Activated CD4-positive, alpha-beta T cell treated with anti-CD3 and anti-CD28 coated beads, Interleukin-2, amount 10 ng/mL, durations not matched to agents 24 days and 14 days (primary cell): Measurements from ENCODE around the gene BOC. TPM values are rescaled to one million over a fixed set of nuclear protein-coding genes. Genes with fewer than 3 reads are reported as not detected.
A peak's percentile ranks its signal among the peaks of the same experiment; 100 is the strongest.

Source experiments
- DNase-seq: peaks from one replicate; pipeline ENCODE4 v3.0.0; 2022
- H3K27ac Mint-ChIP-seq: one replicate; pipeline ENCODE4 v1.8.0; 2022; ENCODE audit warnings: mild to moderate bottlenecking, mixed read lengths
- H3K27me3 Mint-ChIP-seq: one replicate; pipeline ENCODE4 v1.8.0; 2022; ENCODE audit warnings: mixed read lengths
- H3K36me3 Mint-ChIP-seq: one replicate; pipeline ENCODE4 v1.8.0; 2022; ENCODE audit warnings: low read depth, mild to moderate bottlenecking, mixed read lengths
- H3K4me1 Mint-ChIP-seq: one replicate; pipeline ENCODE4 v1.8.0; 2021; ENCODE audit warnings: mixed read lengths
- H3K4me3 Mint-ChIP-seq: one replicate; pipeline ENCODE4 v1.8.0; 2022; ENCODE audit warnings: mild to moderate bottlenecking, moderate library complexity, mixed read lengths
- H3K9me3 Mint-ChIP-seq: one replicate; pipeline ENCODE4 v1.8.0; 2021; ENCODE audit warnings: mixed read lengths
- intact Hi-C: fragments of 100-400 bp; cut with micrococcal nuclease; formaldehyde crosslinking; loops from one replicate; pipeline ENCODE4 v1.15.1; 2023
- total RNA-seq: library from RNA; stranded (reverse); gene quantifications from 2 replicates; pipeline ENCODE4 v1.2.3, GENCODE V29; 2022

The BOC gene
- total RNA-seq, 1 donor from 2014 or later: 1.4 TPM

DNA sequence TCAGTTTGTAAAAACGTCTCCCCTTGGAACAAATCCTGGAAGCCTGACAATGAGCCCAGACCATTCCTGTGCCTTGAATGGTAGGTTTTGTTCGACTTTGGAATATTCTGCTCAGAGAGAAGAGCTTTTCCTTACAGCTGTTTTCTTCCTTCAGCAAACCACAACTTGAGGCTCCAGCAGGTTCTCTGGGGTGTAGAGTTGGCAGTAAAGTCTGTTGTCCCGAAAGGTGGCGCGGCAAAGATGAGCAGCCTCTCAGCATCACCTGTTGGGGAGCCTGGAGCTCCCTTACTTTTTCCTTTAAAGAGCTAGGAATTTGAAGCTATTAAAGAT is 65.4 kb downstream of the BOC start:
- H3K9me3 Mint-ChIP-seq: no peaks in the 10 kb centered on the region
- H3K27me3 Mint-ChIP-seq: no peaks in the 10 kb centered on the region
- no peaks in the 10 kb centered on the region for H3K36me3 Mint-ChIP-seq
- H3K4me3 Mint-ChIP-seq: no peak overlapping the region
- DNase-seq: no peak
- intact Hi-C loops: no loop called here
- no peak overlapping the region for H3K27ac Mint-ChIP-seq
- peaks cover 7% of the 10 kb centered on the region for H3K4me1 Mint-ChIP-seq

- no peak overlapping the region for H3K4me3 Mint-ChIP-seq
- H3K4me1 Mint-ChIP-seq: peaks cover 7% of the 10 kb centered on the region
- H3K27ac Mint-ChIP-seq: no peak overlapping the region
- no peaks in the 10 kb centered on the region for H3K9me3 Mint-ChIP-seq
- intact Hi-C loops: no loop called here
- DNase-seq: no peak
- no peaks in the 10 kb centered on the region for H3K36me3 Mint-ChIP-seq
- no peaks in the 10 kb centered on the region for H3K27me3 Mint-ChIP-seq
Observed at GRCh38 chr3:113277414-113277813, 66.1 kb downstream of the BOC start.

- Mint-ChIP-seq H3K4me3 (no peak overlapping the region), H3K36me3 (no peaks in the 10 kb centered on the region), H3K27ac (no peak overlapping the region), H3K4me1 (peaks cover 7% of the 10 kb centered on the region), H3K9me3 (no peaks in the 10 kb centered on the region), H3K27me3 (no peaks in the 10 kb centered on the region)
- intact Hi-C loops: no loop called here
- no peak for DNase-seq
Observed at GRCh38 chr3:113277941-113278598, 66.7 kb downstream of the BOC start.

- H3K9me3 Mint-ChIP-seq: no peaks in the 10 kb centered on the region
- H3K27ac Mint-ChIP-seq: no peak overlapping the region
- no peaks in the 10 kb centered on the region for H3K27me3 Mint-ChIP-seq
- H3K4me1 Mint-ChIP-seq: peaks cover 7% of the 10 kb centered on the region
- H3K4me3 Mint-ChIP-seq: no peak overlapping the region
- H3K36me3 Mint-ChIP-seq: no peaks in the 10 kb centered on the region
- no peak for DNase-seq
- intact Hi-C loops: no loop called here
Observed at GRCh38 chr3:113278599-113278955, 67.2 kb downstream of the BOC start.

GRCh38 chr3:113279686-113280085 is 68.3 kb downstream of the BOC start:
- no peaks in the 10 kb centered on the region for H3K27me3 Mint-ChIP-seq

GRCh38 chr3:113283306-113283705 is 71.9 kb downstream of the BOC start:
- intact Hi-C loops: loop anchor here (10.0 kb wide), 1 partner anchor 549 kb away; no protein-coding TSS in a partner anchor

More at GRCh38 chr3:113279686-113280085, 68.3 kb downstream of the BOC start:
- no peak overlapping the region for H3K4me3 Mint-ChIP-seq
- no peaks in the 10 kb centered on the region for H3K9me3 Mint-ChIP-seq
- no peaks in the 10 kb centered on the region for H3K36me3 Mint-ChIP-seq
- peaks cover 7% of the 10 kb centered on the region for H3K4me1 Mint-ChIP-seq
- intact Hi-C loops: loop anchor here (10.0 kb wide), 1 partner anchor 545 kb away; no protein-coding TSS in a partner anchor
- H3K27ac Mint-ChIP-seq: no peak overlapping the region
- DNase-seq: no peak

DNA sequence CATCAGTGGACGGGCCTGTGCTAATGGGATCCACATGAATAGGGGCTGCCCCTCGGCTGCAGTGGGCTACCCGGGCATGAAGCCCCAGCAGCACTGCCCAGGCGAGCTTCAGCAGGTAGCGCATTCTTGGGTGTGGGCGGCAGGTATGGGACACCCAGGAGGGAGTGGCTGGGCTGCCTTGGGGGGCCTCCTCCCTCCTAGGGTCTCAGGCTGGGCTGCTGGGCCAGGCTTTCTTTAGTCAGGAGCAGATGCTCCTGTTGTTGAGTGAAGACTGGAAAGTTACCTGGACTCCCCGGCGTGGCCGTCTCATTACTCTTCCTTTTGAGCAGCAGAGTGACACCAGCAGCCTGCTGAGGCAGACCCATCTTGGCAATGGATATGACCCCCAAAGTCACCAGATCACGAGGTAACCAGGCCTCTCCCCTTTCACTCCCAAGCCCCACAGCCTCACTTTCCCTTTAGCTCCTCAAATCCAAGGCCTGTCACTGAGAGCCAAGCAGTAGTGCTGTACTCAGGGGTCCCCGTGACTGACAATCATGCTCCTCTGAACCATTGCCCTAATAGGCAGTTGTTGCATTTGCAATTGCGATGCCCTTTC is 73.2 kb downstream of the BOC start:
- intact Hi-C loops: loop anchor here (5.0 to 10.0 kb wide), 2 partner anchors 247 to 550 kb away; no protein-coding TSS in a partner anchor
- no peaks in the 10 kb centered on the region for H3K9me3 Mint-ChIP-seq
- peaks cover 4% of the 10 kb centered on the region for H3K4me1 Mint-ChIP-seq
- H3K36me3 Mint-ChIP-seq: no peaks in the 10 kb centered on the region
- no peaks in the 10 kb centered on the region for H3K27me3 Mint-ChIP-seq
- no peak overlapping the region for H3K4me3 Mint-ChIP-seq
- no peak for DNase-seq
- H3K27ac Mint-ChIP-seq: no peak overlapping the region

More at GRCh38 chr3:113283306-113283705, 71.9 kb downstream of the BOC start:
- no peaks in the 10 kb centered on the region for H3K27me3 Mint-ChIP-seq
- no peaks in the 10 kb centered on the region for H3K36me3 Mint-ChIP-seq
- H3K4me3 Mint-ChIP-seq: no peak overlapping the region
- H3K4me1 Mint-ChIP-seq: peaks cover 4% of the 10 kb centered on the region
- no peak for DNase-seq
- H3K9me3 Mint-ChIP-seq: no peaks in the 10 kb centered on the region
- no peak overlapping the region for H3K27ac Mint-ChIP-seq

- no peaks in the 10 kb centered on the region for H3K36me3 Mint-ChIP-seq
- no peaks in the 10 kb centered on the region for H3K27me3 Mint-ChIP-seq
- no peak for DNase-seq
- H3K4me3 Mint-ChIP-seq: no peak overlapping the region
- no peaks in the 10 kb centered on the region for H3K9me3 Mint-ChIP-seq
- intact Hi-C loops: loop anchor here (5.0 to 10.0 kb wide), 2 partner anchors 248 to 550 kb away; no protein-coding TSS in a partner anchor
- peaks cover 4% of the 10 kb centered on the region for H3K4me1 Mint-ChIP-seq
- no peak overlapping the region for H3K27ac Mint-ChIP-seq
Observed at GRCh38 chr3:113285226-113285625, 73.9 kb downstream of the BOC start.

DNA sequence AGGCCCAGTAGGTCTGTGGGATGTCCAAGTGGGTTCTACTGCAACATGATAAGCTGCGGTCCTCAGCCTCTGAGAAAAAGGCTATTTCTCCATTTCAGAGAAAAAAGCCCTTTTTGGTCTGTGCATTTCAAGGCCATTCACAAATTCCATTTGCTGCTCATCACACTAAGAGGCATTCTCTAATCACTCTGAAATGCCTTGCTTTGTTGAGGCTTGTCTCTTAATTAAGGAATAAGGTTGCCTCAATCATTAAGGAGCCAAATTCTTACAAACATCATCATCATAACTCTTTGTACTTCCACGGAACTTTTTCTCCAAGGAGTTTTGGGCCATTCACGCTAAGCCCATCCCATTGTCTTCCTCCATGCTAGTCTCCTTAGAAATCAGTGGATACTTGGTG is 74.4 kb downstream of the BOC start:
- intact Hi-C loops: loop anchor here (5.0 to 10.0 kb wide), 2 partner anchors 248 to 551 kb away; no protein-coding TSS in a partner anchor
- no peak for DNase-seq
- Mint-ChIP-seq H3K4me1 (peaks cover 4% of the 10 kb centered on the region), H3K4me3 (no peak overlapping the region), H3K36me3 (no peaks in the 10 kb centered on the region), H3K27me3 (no peaks in the 10 kb centered on the region), H3K9me3 (no peaks in the 10 kb centered on the region), H3K27ac (no peak overlapping the region)

- intact Hi-C loops: loop anchor here (5.0 to 10.0 kb wide), 2 partner anchors 249 to 552 kb away; no protein-coding TSS in a partner anchor
- Mint-ChIP-seq H3K4me1 (peaks cover 4% of the 10 kb centered on the region), H3K27ac (no peak overlapping the region), H3K4me3 (no peak overlapping the region), H3K9me3 (no peaks in the 10 kb centered on the region), H3K27me3 (no peaks in the 10 kb centered on the region), H3K36me3 (no peaks in the 10 kb centered on the region)
- DNase-seq: no peak
Observed at GRCh38 chr3:113286524-113286923, 75.2 kb downstream of the BOC start.

- DNase-seq: no peak
- peaks cover 4% of the 10 kb centered on the region for H3K4me1 Mint-ChIP-seq
- H3K36me3 Mint-ChIP-seq: no peaks in the 10 kb centered on the region
- no peak overlapping the region for H3K4me3 Mint-ChIP-seq
- intact Hi-C loops: loop anchor here (5.0 to 10.0 kb wide), 2 partner anchors 250 to 552 kb away; no protein-coding TSS in a partner anchor
- H3K27ac Mint-ChIP-seq: no peak overlapping the region
- H3K9me3 Mint-ChIP-seq: no peaks in the 10 kb centered on the region
- H3K27me3 Mint-ChIP-seq: no peaks in the 10 kb centered on the region
Observed at GRCh38 chr3:113287111-113287802, 75.9 kb downstream of the BOC start.

- Mint-ChIP-seq H3K4me3 (no peak overlapping the region), H3K36me3 (no peaks in the 10 kb centered on the region), H3K27me3 (no peaks in the 10 kb centered on the region), H3K4me1 (peaks cover 4% of the 10 kb centered on the region), H3K27ac (no peak overlapping the region), H3K9me3 (no peaks in the 10 kb centered on the region)
- intact Hi-C loops: loop anchor here (1.0 to 10.0 kb wide), 6 partner anchors 152 to 645 kb away; no protein-coding TSS in a partner anchor
- peak; percentile 86 for DNase-seq
Observed at GRCh38 chr3:113287803-113288648, 76.7 kb downstream of the BOC start.

- intact Hi-C loops: loop anchor here (1.0 to 10.0 kb wide), 6 partner anchors 153 to 646 kb away; no protein-coding TSS in a partner anchor
- peaks cover 4% of the 10 kb centered on the region for H3K4me1 Mint-ChIP-seq
- DNase-seq: no peak
- H3K9me3 Mint-ChIP-seq: no peaks in the 10 kb centered on the region
- H3K36me3 Mint-ChIP-seq: no peaks in the 10 kb centered on the region
- H3K27ac Mint-ChIP-seq: no peak overlapping the region
- H3K4me3 Mint-ChIP-seq: no peak overlapping the region
- no peaks in the 10 kb centered on the region for H3K27me3 Mint-ChIP-seq
Observed at GRCh38 chr3:113288881-113289280, 77.5 kb downstream of the BOC start.
